CD4-positive, alpha-beta T cell treated with Interleukin-6 at 100 ng/mL for 8 hours (primary cell): ENCODE measurements around the gene CC2D1B.
"Not testable (repeated sequence)": the region's sequence is repeated elsewhere in the genome, so short reads cannot be mapped to it uniquely, and the experiment has no call there.

ENCODE experiments used
- DNase-seq: peaks from one replicate; pipeline ENCODE4 v3.0.0-alpha.2; 2020; ENCODE audit warnings: mixed read lengths, low spot score

Gene CC2D1B

GRCh38 chr1:52365746-52366516 lies at the start of gene CC2D1B:
Gene CC2D1B (minus strand): TSS chr1:52366205. CDS start chr1:52364620, 1,585 bp downstream.
- DNase-seq = peak; percentile 100

- no peak for DNase-seq
These were observed 48.9 kb upstream of the CC2D1B start for GRCh38 chr1:52414942-52415341.

- DNase-seq = no peak
These were observed 47.5 kb upstream of the CC2D1B start for GRCh38 chr1:52413410-52413989.

GRCh38 chr1:52404975-52405338 lies 39.0 kb upstream of the CC2D1B start:
- no peak for DNase-seq

- DNase-seq = peak; percentile 96
These were observed 38.3 kb upstream of the CC2D1B start, which contains the start of the genes ORC1 and PRPF38A for GRCh38 chr1:52404116-52404974. Gene ORC1 (minus strand): TSS chr1:52404423. CDS start chr1:52402223, 2,200 bp downstream. Gene PRPF38A (plus strand): TSS chr1:52404602. CDS start chr1:52404750, 148 bp downstream.

- peak; percentile 23 for DNase-seq
These were observed 37.6 kb upstream of the CC2D1B start for GRCh38 chr1:52403566-52404115.

- no peak for DNase-seq
These were observed 36.8 kb upstream of the CC2D1B start for GRCh38 chr1:52402860-52403240.

- DNase-seq = no peak
These were observed 34.1 kb upstream of the CC2D1B start for GRCh38 chr1:52400131-52400530.

GRCh38 chr1:52399629-52400028 lies 33.6 kb upstream of the CC2D1B start:
- DNase-seq = no peak

GRCh38 chr1:52393174-52393573 lies 27.2 kb upstream of the CC2D1B start:
- no peak for DNase-seq

- DNase-seq = no peak
These were observed 20.5 kb upstream of the CC2D1B start for GRCh38 chr1:52386458-52386857.

GRCh38 chr1:52385376-52385775 lies 19.4 kb upstream of the CC2D1B start:
- DNase-seq = no peak

- DNase-seq = not testable (repeated sequence)
These were observed 3.8 kb upstream of the CC2D1B start for GRCh38 chr1:52369851-52370250.

- peak; percentile 64 for DNase-seq
These were observed 2.6 kb upstream of the CC2D1B start for GRCh38 chr1:52368383-52369172.

- no peak for DNase-seq
These were observed 1.3 kb upstream of the CC2D1B start for GRCh38 chr1:52367272-52367671.

GRCh38 chr1:52366517-52366827 lies 467 bp upstream of the CC2D1B start:
- no peak for DNase-seq

- DNase-seq = no peak
These were observed 797 bp downstream of the CC2D1B start for GRCh38 chr1:52365071-52365745.

- no peak for DNase-seq
These were observed 1.7 kb downstream of the CC2D1B start for GRCh38 chr1:52364235-52364839.

- no peak for DNase-seq
These were observed 5.4 kb downstream of the CC2D1B start for GRCh38 chr1:52360595-52360968.

GRCh38 chr1:52359676-52360594 lies 6.1 kb downstream of the CC2D1B start:
- no peak for DNase-seq
